ENCODE measurements around the gene APBB2.

- TF ChIP-seq BRCA1 (IDR thresholded peaks at IDR 0.05; ENCODE audit: low read depth, low read length) (no peak), POLR2A (IDR thresholded peaks at IDR 0.05; ENCODE audit: control extremely low read depth in 1 of 2, low read depth in 2 of 2, low read length in 2 of 2) (no peak)
These were observed 148.8 kb downstream of the APBB2 start for GRCh38 chr4:41065434-41066006.

All from H1 (cell line).